ENCODE measurements around the gene RALGAPB. TPM values are rescaled to one million over a fixed set of nuclear protein-coding genes. Genes with fewer than 3 reads are reported as not detected.
A peak's percentile ranks its signal among the peaks of the same experiment; 100 is the strongest.

RALGAPB gene
- total RNA-seq: 44.7 and 59.0 TPM in 2 replicates

DNA sequence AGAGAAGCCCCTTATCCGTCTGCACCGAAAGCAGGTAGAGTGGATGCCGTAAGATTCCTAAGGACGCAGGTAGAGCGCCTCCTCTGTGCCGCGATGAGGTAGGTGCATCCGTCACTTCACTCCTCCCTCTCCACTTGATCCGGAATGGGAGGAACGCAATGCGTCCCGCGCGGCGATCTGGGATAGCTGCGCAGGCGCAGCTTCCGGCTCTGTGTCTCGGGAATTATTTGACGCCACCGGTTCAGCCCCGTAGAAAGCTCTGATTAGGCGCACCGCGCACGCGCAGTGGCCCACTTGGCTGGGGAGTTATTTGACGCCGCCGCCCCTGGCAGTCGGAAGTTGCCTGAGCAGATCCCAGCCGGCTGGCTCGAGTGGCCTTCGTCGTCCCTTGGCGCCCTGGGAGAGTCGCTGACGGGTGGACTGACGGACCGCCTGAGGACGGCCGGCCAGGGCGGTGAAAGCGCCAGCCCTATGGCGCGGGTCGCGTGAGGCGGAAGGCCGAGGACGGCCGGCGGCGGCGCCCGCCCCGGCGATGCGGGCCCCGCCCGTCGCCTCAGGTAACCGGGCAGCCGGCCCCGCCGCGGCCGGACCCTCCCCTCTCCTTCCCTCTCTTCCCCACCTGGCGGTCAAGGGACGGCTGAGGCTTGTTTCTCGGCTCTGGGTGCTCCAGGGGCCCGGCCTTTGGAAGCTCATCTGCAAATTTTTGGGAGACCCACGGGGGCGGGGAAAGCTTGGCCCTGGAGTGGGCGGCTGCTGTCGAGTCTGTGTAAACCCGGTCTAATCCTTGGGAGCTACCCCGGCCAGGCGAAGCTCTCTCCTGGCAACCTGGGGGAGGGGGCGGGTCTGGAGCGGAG is at the start of gene RALGAPB:
RALGAPB (plus strand) TSS at position 331 of the 854 bp plus-strand sequence. CDS start 15,590 bp downstream, outside the sequence.

GRCh38 chr20:38434770-38435554 is 37.7 kb upstream of the RALGAPB start, which contains the start of gene SNHG17:
SNHG17 (minus strand) TSS chr20:38435328.

DNA sequence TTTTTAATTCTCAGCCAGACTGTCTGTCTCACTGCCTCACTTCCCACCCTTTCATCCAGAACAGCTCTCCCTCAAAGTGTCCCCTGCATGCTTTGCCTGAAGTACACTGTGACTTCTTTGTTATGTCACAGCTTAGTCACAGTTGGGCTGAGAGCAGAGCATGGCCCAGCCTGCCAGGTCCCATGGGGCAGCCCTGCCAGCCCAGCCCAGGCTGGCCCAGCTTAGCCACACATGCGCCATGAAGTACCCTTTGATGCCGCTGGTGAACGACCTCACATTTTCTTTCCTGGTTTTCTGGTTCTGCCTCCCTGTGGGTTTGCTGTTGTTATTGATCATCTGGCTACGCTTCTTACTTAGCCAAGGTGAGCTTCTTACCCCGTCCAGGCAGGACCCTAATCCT is 108.4 kb downstream of the RALGAPB start, which contains the start of gene ADIG:
ADIG (plus strand) TSS at position 185 of the 400 bp plus-strand sequence; CDS start at position 239, 54 bp downstream.

DNA sequence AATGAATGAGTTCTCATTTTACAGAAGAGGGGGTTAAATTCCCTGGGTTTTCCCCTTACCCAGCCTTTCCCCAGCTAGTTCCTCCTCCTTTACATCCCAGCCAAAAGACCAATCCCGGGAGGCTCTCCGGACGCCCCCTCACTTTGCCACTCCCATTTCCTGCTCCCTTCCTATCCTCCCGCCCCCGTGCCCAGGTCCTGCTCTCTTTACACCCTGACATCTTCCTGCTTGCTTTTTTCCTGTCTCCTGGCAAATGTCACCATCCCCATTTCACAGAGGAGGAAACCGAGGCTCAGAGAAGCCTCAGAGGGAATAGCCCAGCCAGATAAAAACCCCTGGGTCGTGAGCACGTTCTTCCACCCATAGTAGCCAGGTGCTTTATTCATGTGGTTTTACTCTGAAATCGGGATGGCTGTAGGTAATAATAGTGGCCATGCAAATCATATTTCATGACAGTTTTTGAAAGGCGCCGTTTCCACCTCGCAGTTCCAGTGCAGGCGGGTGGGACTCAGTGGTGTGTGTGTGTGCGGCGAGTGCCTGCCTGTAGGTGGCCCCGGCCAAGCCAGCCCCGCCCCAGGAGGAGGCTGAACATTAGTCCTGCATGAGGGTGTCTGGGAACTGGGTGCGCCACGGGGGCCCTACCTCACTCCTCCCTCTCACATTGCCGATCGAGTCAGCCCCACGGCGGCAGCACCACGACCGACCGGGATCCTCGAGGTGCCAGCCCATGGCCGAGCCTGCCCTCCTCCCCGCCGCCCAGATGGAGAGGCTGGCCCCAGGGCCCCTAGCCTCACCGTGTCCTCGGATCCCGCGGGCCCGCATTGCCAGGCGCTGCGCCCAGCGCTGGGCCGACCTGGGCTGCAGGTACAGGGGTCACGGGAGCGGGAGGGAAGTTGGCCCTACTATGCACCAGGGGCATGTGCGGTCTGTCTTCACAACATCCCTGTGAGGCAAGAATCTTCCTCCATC is 128.9 kb downstream of the RALGAPB start, which contains the start of gene ARHGAP40:
ARHGAP40 (plus strand) TSS at position 594 of the 969 bp plus-strand sequence.

Small RNA genes within 50 kb of the gene (small RNA-seq; reads per million reads assigned to genes)
- not detected for gene MIR548O2
- gene RF00056: 0.11 reads per million
- gene SNORA60: 18.0 reads per million, percentile 97 among the genes with 10 or more reads in this experiment
- gene SNORA71A: 3,847 reads per million, percentile 100 among the genes with 10 or more reads in this experiment
- gene SNORA71B: 2,325 reads per million, percentile 100 among the genes with 10 or more reads in this experiment
- 29.3 reads per million, percentile 98 among the genes with 10 or more reads in this experiment for gene SNORA71C
- gene SNORA71D: 45,157 reads per million, percentile 100 among the genes with 10 or more reads in this experiment
- not detected for gene SNORA71E

Other genes starting within 250 kb of the RALGAPB start
- under 0.01 and 0.19 TPM in 2 replicates for gene KIAA1755, start 212.1 kb upstream of the RALGAPB start, total RNA-seq
- gene BPI, start 168.7 kb upstream of the RALGAPB start, total RNA-seq: not detected in 2 replicates
- gene LBP, start 126.4 kb upstream of the RALGAPB start, total RNA-seq: under 0.01 TPM in 1 of 2 replicates, not detected in the other
- gene SNHG17, start 37.5 kb upstream of the RALGAPB start, total RNA-seq: 11.4 and 11.9 TPM in 2 replicates
- gene ADIG, start 108.4 kb downstream of the RALGAPB start, total RNA-seq: not detected in 2 replicates
- under 0.01 and 0.10 TPM in 2 replicates for gene ARHGAP40, start 129.0 kb downstream of the RALGAPB start, total RNA-seq

All from vein endothelial cell (primary cell).